ENCODE data around the gene AKR1A1. TPM values are rescaled to one million over a fixed set of nuclear protein-coding genes. Genes with fewer than 3 reads are reported as not detected.
A peak's percentile ranks its signal among the peaks of the same experiment; 100 is the strongest.

AKR1A1 gene
- polyA plus RNA-seq, 3 donors, result 219 to 245 (median 219) TPM

DNA sequence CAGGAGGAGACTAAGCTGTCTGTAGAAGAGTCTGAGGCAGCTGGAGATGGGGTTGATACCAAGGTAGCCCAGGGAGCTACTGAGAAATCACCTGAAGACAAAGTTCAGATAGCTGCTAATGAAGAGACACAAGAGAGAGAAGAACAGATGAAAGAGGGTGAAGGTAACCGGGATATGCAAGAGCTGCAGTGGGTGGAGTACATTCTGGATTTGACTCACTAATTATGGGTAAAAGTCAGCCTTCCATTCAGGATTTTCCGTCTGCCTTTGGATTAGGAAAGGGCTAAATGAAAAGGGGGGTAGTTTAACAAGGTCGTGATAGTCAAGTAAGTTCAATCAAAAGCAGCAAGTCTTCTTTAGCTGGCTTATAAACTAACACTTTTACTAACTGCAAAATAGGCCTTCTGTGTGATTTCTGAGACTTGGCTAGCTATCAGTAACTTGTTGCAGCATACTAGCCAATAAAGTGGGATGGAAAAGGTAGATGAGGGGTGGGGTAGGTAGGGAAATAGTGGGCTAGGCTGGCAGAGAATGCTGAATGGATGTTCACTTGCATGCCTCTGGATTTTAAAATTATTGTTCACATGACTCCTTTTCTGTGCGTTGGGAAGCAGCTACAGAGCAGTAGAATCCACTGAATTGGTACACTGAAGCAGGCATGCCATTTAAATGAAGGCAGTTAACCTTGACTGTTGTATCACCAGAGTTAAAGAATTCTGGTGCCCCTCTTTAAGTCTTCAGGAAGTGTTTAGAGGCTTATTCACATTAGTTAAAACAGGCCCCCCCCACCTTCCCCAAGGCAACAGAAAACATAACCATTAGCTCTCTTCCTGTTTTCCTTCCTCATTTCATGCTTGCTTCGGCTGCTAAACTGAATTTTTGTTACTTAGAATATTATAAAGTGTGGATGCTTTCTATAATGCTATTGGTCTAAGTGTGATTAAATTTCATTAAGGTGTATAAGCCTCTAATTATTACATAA, 57.8 kb downstream of the AKR1A1 start:
- peak; percentile 38 to 60 (median 59) for DNase-seq
- intact Hi-C loops (cut with micrococcal nuclease), result no loop called here
- H3K4me2 ChIP-seq (replicated peaks; ENCODE audit: extremely low read depth, low read length, poor library complexity, severe bottlenecking), result peak overlapping the region; percentile 52
- Mint-ChIP-seq H3K4me3 (peak overlapping the region; percentile 10 to 63), H3K27ac (peak overlapping the region; percentile 68 to 86 (median 83)), H3K36me3 (peaks cover 24 to 56% of the 10 kb centered on the region in 2 donors), H3K4me1 (peaks cover 28% of the 10 kb centered on the region), H3K27me3 (ENCODE audit: low read depth in 3 of 3) (peaks cover 0 to 2% (median 1%) of the 10 kb centered on the region in 3 donors), H3K9me3 (no peaks in the 10 kb centered on the region)
- H3K4me3 ChIP-seq (replicated peaks in 1 of 3; ENCODE audit: low read depth in 2 of 3, low read length in 3 of 3), result peak overlapping the region in 1 of 3 experiments; percentile 46
- TF ChIP-seq, protein P1, sequence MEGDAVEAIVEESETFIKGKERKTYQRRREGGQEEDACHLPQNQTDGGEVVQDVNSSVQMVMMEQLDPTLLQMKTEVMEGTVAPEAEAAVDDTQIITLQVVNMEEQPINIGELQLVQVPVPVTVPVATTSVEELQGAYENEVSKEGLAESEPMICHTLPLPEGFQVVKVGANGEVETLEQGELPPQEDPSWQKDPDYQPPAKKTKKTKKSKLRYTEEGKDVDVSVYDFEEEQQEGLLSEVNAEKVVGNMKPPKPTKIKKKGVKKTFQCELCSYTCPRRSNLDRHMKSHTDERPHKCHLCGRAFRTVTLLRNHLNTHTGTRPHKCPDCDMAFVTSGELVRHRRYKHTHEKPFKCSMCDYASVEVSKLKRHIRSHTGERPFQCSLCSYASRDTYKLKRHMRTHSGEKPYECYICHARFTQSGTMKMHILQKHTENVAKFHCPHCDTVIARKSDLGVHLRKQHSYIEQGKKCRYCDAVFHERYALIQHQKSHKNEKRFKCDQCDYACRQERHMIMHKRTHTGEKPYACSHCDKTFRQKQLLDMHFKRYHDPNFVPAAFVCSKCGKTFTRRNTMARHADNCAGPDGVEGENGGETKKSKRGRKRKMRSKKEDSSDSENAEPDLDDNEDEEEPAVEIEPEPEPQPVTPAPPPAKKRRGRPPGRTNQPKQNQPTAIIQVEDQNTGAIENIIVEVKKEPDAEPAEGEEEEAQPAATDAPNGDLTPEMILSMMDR (IDR thresholded peaks at IDR 0.05), result no peak
- peak overlapping the region; percentile 4 for H2AFZ ChIP-seq (ENCODE audit: insufficient read depth, low read depth, low read length, poor library complexity, severe bottlenecking)
- H3K4me1 ChIP-seq (ENCODE audit: control insufficient read depth in 1 of 2, insufficient read depth in 2 of 2, low read length in 2 of 2), result peaks cover 26 to 28% of the 10 kb centered on the region in 2 donors
- no peaks in the 10 kb centered on the region for H4K20me1 ChIP-seq (ENCODE audit: insufficient read depth, low read length)
- peak overlapping the region in 1 of 2 donors; percentile 78 for H3K27ac ChIP-seq (ENCODE audit: low read depth in 1 of 2, low read length in 2 of 2)
- peaks cover 8% of the 10 kb centered on the region for H3K79me2 ChIP-seq (ENCODE audit: insufficient read depth, low read length)
- peaks cover 17 to 61% of the 10 kb centered on the region in 2 donors for H3K36me3 ChIP-seq (replicated peaks in 1 of 2; ENCODE audit: control insufficient read depth in 1 of 2, insufficient read depth in 2 of 2, low read length in 2 of 2)
- no peaks in the 10 kb centered on the region for H3K27me3 ChIP-seq (ENCODE audit: control insufficient read depth in 2 of 2, insufficient read depth in 2 of 2, low read length in 2 of 2)
- WGBS (ENCODE audit: insufficient coverage), result 100% methylated on average over 1 of the region's 5 CpGs
- H3K9ac ChIP-seq (ENCODE audit: insufficient read depth, low read length, poor library complexity, severe bottlenecking), result no peak overlapping the region
- no peaks in the 10 kb centered on the region for H3K9me3 ChIP-seq (replicated peaks in 1 of 2; ENCODE audit: control insufficient read depth in 1 of 2, insufficient read depth in 1 of 2, low read length in 2 of 2)

DNA sequence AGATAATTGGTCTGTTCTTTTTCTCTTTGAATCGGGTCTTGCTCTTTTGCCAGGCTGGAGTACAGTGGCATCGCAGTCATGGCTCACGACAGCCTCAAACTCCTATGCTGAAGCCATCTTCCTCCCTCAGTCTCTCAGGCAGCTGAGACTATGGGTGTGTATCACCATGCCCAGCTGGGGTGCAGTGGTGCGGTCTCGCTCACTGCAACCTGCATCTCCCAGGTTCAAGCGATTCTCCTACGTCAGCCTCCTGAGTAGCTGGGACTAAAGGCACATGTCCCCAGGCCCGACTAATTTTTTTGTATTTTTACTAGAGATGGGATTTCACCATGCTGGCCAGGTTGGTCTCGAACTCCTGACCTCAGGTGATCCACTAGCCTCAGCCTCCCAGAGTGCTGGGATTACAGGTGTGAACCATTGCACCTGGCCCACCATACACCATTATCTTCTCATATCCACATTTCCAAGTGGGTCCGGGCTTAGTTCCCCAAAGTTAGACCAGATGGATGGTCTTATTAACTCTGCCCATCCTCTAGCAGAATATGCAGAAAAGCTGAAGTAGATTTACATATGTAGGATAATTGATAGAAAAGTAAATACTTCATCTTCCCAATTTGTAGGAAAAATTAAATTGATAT, 60.1 kb downstream of the AKR1A1 start:
- TF ChIP-seq, protein P1 (IDR thresholded peaks at IDR 0.05), result no peak
- Histone ChIP-seq H3K36me3 (replicated peaks in 1 of 2; ENCODE audit: control insufficient read depth in 1 of 2, insufficient read depth in 2 of 2, low read length in 2 of 2) (peaks cover 29 to 65% of the 10 kb centered on the region in 2 donors), H3K27me3 (ENCODE audit: control insufficient read depth in 2 of 2, insufficient read depth in 2 of 2, low read length in 2 of 2) (no peaks in the 10 kb centered on the region), H3K79me2 (ENCODE audit: insufficient read depth, low read length) (peaks cover 8% of the 10 kb centered on the region), H3K27ac (ENCODE audit: low read depth in 1 of 2, low read length in 2 of 2) (peak overlapping the region in 1 of 2 donors; percentile 78), H3K9ac (ENCODE audit: insufficient read depth, low read length, poor library complexity, severe bottlenecking) (no peak overlapping the region), H3K9me3 (replicated peaks in 1 of 2; ENCODE audit: control insufficient read depth in 1 of 2, insufficient read depth in 1 of 2, low read length in 2 of 2) (no peaks in the 10 kb centered on the region), H3K4me1 (ENCODE audit: control insufficient read depth in 1 of 2, insufficient read depth in 2 of 2, low read length in 2 of 2) (peaks cover 26 to 28% of the 10 kb centered on the region in 2 donors), H2AFZ (ENCODE audit: insufficient read depth, low read depth, low read length, poor library complexity, severe bottlenecking) (no peak overlapping the region), H4K20me1 (ENCODE audit: insufficient read depth, low read length) (no peaks in the 10 kb centered on the region), H3K4me3 (replicated peaks in 1 of 3; ENCODE audit: low read depth in 2 of 3, low read length in 3 of 3) (no peak overlapping the region), H3K4me2 (replicated peaks; ENCODE audit: extremely low read depth, low read length, poor library complexity, severe bottlenecking) (no peak overlapping the region)
- intact Hi-C loops (cut with micrococcal nuclease), result no loop called here
- Mint-ChIP-seq H3K4me3 (no peak overlapping the region), H3K36me3 (peaks cover 30 to 58% of the 10 kb centered on the region in 2 donors), H3K27me3 (ENCODE audit: low read depth in 3 of 3) (peaks cover 0 to 2% (median 1%) of the 10 kb centered on the region in 3 donors), H3K4me1 (peaks cover 28% of the 10 kb centered on the region), H3K27ac (peak overlapping the region in 3 of 7 donors; percentile 19 to 71 (median 69)), H3K9me3 (no peaks in the 10 kb centered on the region)
- no peak for DNase-seq
- 100% methylated on average over 5 of the region's 10 CpGs for WGBS (ENCODE audit: insufficient coverage)
